Myocyte (in vitro differentiated cells): ENCODE measurements around the gene GNAL. TPM values are rescaled to one million over a fixed set of nuclear protein-coding genes. Genes with fewer than 3 reads are reported as not detected.

Source experiments
- DNase-seq: peaks from one replicate; pipeline ENCODE4 v3.0.0-alpha.2; 2012; ENCODE audit warnings: low read depth
- total RNA-seq: library from RNA; depleted of rRNA; stranded (reverse); fragments of >200 nt; gene quantifications from 2 replicates; pipeline ENCODE4 v1.2.3, GENCODE V29; 2014

The GNAL gene
- total RNA-seq, 1 donor from 2014 or later: 1.2 TPM

DNA sequence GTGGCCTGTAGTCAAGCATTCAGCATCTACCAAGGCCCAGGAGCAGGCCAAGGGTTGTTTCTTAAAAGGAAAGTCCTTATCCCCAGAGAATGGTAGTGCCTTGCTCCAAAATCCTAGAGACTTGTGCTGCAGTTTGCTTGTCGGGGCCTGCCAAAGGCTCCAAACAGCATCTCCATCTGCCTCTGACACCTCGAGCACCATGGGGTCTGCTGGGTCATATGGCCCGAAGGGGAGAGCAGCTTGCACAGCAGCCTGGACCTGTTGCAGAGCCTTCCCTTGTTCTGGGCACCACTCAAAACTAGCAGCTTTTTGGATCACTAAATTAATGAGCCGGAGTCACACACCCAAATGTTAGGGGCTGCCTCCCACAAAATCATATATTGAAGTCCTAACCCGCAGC is 35.7 kb downstream of the GNAL start:
- DNase-seq: no peak

DNA sequence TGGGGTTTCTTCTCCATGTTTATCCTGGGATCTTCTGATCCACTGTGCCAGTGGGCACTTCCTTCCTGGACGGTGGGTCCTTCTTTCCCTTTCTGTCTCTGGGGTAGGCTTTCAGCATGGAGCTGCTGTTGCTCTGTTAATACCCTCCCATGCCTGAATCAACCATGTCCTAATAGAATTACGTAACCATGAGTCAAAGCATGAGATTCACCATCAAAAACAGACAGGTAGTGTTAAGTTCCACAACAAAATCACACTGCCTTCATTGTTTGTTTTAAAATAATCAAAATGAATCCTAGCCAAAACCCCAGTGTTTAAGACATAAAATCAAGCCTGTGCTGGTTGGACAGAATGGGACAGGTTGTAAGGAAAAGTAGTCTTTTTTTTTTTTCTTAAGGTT is 37.5 kb downstream of the GNAL start:
- no peak for DNase-seq

DNA sequence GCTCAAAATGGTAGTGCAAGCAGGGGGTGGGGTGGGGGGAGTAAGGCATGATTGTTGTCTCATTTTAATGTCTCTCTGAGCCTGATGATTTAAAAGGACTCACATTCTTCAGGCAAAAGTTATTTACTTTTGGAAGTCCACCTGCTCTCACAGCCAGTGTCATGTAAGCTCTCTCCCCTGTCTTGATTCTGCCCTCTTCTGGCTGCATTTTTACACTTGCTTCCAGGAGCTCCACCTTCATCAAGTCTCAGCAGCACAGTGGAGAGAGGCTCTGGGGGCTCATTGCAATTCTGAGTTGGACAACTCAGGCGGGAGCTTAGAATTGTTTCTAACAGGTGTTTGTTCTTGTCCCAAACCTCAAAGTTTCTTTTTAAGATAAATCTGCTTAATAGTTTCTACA is 39.2 kb downstream of the GNAL start:
- peak; percentile 30 for DNase-seq

DNA sequence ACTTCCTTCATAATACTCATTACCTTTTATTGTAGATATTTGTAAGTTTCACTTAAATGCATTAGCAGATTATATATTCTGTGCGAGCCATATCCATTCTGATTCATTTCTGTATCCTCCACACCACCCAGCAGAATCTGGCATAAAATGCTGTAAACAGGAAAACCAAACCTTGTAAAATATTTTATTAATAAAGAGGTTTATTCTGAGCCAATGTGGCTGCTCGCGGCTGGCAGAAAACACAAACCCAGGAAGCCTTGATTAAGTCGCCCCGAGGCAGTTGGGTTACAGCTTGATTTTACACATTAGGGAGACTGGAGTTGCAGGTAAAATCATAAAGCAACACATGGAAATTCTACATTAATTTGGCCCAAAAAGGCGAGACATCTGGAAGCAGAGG is 40.5 kb downstream of the GNAL start:
- no peak for DNase-seq

DNA sequence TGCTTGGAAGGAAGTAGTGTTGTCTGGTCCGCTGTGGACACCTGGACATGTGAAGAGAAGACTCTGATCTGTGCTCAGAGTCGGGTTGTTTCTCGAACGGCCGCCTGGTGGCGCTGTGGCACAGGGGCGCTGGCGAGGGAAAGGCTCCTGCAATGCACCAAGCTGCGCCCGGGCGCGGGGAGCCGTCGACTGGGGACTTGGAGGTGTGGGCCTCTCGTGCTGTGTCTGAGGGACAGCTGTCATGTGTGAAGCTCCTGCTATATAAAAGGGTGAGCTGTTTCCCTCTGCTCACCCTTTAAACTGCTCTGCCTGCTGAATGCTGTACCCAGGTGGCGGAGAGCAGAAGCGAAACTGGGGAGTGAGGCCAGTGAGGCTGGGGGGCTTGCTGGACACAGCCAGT is 44.0 kb downstream of the GNAL start:
- peak; percentile 75 for DNase-seq

DNA sequence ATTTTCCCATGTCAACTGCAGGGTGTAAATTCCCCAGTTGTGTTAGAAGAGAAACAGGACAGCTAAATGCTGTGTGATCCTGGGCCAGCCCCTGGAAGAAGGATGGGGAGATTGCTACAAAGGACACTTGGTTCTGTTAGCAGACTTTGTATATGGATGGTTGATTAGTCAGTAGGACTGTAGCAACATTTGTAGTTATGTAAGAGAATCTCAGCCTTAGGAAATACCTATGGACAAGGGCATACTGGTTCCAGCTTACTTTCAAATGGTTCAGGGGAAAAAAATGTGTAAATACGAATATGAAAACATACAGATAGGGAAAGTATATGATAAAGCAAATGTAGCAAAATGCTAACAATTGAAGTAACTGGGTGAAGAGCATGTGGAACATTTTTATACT is 47.6 kb downstream of the GNAL start:
- DNase-seq: no peak

DNA sequence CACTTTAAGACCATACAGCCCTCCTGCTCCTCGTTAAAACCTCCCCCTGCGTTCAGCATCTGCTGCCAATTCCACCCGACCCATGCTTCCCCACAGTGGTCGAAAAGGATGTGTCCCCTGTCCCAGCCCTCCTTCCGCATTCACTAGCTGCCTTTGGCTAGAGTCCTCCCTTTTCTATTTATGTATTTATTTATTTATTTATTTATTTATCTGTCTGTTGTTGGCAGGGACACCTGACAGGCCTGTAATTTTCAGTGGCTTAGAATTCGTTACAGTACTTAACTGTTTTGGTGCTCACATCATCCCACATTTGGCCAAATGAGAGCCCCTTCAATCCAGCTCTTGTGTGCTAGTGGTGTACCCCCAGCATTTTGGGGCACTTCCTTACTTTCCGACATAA is 50.8 kb downstream of the GNAL start:
- DNase-seq: no peak

DNA sequence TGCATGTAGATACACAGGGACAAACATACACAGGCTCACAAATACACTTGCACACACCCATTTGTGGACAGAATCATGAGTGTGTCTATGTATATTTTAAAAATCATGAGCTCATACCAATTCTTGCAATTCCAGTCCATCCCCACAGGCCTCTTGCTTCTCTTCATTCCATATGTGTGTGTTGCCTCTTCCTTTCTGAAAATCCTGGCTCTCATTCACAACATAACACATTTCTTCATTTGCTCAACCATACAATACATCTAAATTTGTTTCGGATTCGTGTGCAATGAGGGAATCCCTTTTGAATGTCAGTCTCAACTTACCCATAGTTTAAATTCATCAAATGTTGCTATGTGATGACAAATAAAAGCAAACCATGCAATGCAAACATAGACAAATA is 51.4 kb downstream of the GNAL start:
- DNase-seq: no peak

DNA sequence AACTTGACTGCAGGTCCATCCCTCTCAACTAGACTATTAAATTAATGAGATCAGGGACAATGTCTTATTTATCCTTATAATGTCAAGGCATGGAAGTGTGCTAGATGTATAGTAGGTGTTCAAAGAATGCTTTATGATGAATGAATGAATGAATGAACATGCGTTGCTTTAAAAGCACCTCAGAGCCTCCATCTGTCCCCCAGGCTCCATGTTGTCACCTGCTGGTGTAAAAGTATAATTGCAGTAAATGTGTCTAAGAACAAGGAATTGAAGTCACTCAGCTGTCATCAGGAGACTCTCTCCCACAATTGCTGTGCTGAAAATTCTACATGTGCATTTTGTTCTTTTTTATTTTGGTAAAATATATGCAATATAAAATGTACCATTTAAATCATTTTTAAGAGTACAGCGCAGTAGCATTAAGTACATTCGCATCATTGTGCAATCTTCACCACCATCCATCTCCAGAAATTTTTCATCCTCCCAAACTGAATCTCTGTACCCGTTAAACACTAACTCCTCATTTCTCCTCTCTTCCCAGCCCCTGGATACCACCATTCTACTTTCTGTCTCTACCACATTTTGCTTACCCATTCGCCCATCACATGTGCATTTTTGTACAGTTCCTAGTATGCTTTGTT is 52.6 kb downstream of the GNAL start:
- peak; percentile 11 for DNase-seq

DNA sequence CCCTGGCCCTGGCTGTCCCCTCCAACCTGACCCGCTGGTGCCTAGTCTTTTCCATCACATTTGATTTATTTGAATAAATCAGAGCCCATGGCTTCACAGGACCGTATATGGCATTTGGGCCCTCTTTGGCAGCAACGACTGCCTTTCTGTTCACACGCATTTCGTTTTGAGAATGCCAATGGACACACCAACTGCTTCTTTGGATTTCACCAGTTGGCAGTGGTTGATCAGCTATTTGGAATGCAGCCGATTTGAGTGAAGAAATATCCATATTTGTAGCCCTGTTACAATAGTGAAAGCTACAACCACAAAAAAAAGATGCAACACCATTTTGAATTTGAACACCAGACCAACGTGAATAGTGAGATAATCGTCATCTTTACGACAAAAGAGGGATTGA is 56.5 kb downstream of the GNAL start:
- DNase-seq: no peak

DNA sequence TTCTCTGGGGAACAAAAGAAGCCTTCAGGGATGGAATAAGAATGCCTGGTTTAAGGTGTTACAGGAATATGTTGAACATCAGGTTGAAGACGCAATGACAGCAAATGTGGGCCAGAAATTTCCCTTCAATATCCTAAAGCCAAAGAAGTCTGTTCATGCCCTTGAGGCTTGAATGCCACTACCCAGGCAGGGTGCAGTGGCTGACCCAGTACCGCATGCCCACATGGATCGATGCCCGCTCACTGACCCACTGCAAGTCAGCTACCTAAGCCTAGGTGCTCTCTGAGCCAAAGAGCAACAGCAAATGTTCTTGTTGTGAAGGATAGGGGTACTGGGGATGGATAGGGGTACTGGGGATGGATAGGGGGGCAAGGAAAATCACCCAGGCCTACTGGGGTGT is 58.2 kb downstream of the GNAL start:
- DNase-seq: no peak

DNA sequence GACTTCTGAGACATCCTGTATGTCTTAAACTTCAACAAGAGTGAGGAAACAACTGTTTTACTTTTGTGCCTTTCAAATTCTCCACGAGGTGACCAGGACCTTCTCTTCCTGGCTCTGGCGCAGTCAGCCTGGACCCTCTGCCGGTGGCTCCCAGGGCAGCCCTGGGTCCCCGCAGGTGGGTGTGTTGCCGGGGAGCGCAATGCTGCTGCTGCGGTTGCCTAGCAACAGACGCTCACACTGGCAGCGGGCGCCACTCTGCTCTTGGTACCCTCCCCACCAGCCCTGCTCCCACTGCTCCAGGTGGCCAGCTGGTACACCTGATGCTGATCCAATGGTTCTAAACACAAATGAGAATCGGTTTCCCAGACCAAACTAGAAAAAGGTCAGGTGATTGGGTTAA is 58.7 kb downstream of the GNAL start:
- DNase-seq: no peak

DNA sequence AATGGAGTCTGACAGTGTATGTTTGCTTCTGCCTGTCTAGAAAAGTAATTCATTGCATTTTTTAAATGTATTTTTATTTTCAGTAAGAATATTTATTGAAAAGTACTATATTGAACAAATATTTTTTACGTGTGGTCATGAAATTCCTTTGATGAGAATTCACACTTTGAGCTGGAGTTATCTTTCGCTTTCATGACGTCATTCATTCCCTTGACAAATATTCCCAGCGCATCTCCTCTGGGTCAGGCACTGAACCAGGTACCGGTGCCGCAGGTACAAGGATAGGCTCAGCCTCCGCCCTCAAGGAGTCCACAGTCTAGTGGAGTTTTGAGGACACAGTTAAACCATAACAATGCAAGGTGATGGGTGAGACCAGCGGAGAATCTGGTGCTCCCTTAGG is 60.2 kb downstream of the GNAL start:
- no peak for DNase-seq

DNA sequence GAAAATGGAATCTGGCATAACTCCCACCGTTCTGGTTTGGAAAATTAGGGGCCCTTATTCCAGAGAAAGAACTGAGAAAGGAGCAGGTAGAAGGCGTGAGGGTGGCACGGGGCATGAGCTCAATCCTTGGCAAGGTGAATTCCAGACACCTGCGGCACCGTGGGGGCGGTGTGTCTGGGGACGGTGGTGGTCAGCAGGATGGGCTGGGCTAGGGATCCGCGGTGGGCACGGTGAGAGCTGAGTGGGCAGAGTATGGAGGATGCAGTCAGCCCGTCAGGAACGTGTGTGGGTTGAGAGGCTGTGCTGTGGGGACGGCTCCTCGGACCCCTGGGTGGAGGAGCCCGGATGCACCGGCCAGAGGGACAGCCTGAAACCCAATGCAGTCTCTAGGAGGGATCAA is 61.1 kb downstream of the GNAL start:
- DNase-seq: no peak

DNA sequence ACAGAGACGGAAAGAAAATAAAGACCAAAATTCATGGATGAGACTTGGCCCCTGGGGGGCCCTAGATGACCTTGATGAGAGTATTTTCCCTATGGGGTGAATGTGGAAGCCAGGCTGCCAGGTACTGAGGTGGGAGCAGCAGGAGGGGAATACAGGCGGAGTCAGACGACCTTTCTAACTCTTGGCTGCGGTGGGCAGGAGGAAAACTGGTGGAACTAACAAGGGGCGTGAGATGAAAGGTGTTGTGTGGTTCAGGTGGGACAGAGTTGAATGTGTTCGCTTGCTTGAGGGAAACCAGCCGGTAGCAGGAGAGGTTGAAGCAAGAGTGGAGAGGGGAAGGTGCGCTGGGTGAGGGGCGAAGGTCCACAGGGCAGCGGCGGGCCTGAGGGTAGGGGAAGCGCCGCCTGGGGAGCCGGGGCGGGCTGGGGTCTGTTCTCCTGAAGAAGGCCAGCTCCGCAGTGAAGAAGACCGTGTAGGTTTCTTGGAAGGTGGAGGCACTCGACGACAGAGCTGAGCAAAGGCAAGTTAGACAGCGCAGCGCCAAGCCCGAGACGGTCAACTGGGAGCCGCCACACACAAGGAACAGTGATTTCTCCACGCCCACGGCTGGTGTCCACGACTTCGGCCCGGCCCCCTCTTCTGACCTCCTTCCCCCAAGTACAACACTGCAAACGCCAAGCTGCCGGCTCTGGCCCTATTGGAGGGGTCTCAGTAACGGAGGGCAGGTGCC is 61.7 kb downstream of the GNAL start:
- no peak for DNase-seq

DNA sequence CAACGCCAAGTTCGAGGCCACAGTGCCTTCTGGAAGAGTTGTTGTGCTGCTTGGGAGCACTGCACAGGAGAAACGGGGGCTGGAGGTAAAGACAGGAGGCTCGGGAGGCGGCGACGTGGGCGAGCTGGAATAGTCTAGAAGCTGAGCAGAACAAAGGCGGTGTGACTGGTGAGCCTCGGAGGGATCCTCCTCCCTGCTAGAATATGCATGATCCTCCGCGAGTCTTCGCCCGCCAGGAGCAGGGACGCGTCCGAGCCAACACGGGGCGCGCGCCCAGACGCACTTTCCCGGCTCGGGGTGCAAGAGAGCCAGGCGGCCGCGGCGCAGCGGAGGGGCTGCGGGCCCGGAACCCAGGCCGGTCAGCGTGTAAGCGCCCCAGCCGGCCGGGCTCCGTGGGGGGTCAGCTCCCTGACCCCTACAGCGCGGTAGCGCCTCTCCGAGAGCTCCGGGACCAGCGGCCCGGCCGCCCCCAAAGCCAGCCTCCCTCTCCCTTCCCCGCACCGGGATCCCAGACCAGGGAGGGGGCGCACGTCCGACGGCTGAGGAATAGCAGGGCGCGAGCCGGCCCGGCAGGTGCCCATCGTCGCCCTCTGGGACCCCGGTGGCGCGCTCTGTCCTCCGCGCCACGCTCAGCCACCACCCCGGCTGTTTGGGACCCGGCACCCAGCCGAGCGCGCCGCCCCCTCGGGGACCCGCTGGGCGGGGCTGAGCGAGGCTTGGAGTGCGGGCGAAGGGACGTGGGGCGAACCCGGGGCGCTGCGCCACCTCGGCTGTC is 62.5 kb downstream of the GNAL start:
- no peak for DNase-seq

DNA sequence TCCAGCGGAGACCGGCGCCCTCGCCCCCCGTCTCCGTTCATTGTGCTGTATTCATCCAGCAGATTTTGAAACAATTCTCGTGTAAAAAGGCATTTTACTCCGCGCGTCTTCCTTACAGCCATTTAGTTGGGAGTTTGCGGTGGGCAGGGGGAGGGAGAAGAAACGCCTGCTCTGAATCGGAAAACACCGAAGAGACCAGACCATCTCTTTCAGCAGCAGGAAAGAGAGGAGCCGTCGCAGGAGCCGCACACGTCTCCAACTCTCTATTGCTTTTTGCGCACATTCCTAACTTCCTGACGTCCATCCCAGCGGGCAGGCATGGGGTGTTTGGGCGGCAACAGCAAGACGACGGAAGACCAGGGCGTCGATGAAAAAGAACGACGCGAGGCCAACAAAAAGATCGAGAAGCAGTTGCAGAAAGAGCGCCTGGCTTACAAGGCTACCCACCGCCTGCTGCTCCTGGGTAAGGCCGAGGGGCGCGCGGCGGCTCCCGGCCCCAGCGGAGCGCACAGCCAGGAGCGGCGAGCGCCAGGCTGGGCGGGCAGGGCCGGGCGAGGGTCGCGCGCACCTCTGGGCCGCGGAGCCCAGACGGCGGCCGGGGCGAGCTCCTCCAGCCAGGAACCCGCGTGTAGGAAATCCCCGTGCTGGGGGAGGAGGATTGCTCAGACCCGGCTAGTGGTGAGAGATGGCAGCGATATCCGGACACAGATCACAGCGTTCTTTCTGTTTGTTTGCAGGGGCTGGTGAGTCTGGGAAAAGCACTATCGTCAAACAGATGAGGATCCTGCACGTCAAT is 63.2 kb downstream of the GNAL start:
- DNase-seq: no peak

DNA sequence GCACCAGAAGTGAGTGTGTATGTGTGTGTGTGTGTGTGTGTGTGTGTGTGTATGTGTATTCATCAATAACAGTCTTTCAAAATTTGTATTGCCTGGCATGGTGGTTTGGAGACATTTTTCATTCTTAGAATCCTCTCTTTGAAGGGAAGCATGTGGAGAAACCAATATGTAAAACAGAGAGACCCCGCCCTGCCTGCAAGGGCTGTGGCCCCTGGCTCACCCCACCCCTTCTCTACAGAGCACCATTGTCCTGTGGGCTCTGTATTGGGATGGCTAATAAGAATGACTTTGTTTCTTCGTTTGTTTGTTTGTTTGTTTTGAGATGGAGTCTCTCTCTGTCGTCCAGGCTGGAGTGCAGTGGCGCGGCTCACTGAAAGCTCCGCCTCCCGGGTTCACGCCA is 65.9 kb downstream of the GNAL start:
- DNase-seq: no peak

DNA sequence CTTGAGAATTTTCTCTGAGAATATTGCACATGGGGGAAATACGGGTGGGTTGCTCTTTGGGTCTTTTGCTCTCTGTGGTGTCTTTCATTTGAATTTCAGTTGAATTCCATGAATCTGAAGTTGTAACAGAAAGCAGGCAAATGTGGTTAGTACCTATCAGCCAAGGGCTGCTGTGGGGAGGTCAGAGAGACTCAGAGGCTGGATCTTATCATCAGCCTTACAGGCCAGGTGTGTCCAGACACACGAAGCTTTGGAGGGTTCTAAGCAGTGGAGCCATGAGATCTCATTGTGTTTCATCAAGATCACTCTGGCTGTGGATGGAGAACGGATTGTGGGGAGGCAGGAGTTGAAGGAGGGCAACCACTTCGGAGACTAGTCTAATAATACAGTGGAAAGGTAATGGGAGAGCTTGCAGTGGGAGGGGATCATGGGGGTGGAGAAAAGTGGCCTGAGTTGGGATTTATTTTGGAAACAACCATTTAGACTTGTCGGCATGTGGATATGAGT is 68.1 kb downstream of the GNAL start:
- DNase-seq: no peak

DNA sequence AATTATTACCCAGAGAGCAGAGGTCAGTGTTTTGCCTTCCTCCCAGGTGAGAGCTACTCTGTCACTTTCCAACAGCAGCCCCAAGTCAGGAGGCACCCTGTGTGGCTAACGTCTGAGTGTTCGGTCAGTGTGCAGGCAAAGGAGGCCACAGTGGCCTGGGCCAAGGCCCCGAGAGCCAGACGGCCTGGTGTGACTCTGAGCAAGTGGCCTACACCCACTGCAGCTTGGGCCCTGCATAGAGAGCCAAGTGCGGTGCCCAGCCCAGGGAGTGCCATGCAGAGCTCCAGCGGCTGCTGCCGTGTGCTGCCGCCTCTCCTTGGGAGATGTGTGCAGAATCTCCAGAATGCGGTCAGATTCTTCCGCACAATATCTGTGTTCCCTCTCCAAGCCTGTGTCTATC is 70.4 kb downstream of the GNAL start:
- no peak for DNase-seq

DNA sequence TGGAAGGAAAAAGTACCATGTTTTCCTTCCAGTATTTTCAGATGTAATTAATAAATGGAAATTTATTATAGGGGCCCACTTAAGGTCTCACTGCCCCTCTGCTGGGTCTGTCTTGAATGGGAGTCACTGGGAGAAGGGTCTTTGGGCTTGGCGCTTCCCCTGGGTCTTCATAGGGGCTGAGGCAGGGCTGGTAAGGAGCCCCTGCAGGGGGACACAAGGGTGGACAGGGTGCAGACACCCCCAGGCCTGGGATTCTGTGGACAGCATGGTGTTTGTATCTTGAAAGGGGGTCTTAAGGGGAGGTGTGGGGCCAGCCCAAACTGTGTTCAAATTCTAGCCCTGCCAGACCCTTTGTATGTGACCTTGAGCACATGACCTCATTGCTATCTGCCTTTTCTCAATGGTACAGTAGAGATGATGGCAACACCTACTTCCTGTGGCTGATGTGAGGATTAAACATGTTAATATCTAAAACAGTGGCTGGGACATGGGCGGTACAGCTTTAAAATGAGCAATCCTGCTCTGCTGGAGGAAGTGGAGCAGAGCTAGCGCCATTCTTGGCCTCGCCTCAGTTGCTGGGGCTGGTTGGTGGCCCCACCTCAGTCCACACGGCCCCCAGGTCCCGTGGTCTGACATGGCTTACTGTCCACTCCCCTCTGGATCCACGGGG is 71.6 kb downstream of the GNAL start:
- no peak for DNase-seq
